Effector memory CD4-positive, alpha-beta T cell (primary cell): ENCODE measurements around the gene SMIM35.

Experiments
- DNase-seq, 3 donors: peaks; one replicate each; pipeline ENCODE4 v3.0.0-alpha.2; 2020
- H3K27ac ChIP-seq: 2 replicates; pipeline ENCODE4 v1.7.0; 2013; ENCODE audit warnings: mild to moderate bottlenecking, low read length, moderate library complexity; ENCODE audit not compliant: insufficient read depth, poor library complexity, severe bottlenecking
- H3K27me3 ChIP-seq: replicated peaks from 2 replicates; pipeline ENCODE4 v1.7.0; 2013; ENCODE audit warnings: mild to moderate bottlenecking, low read length; ENCODE audit not compliant: insufficient read depth, control insufficient read depth, poor library complexity, severe bottlenecking
- H3K36me3 ChIP-seq: 2 replicates; pipeline ENCODE4 v1.7.0; 2013; ENCODE audit warnings: mild to moderate bottlenecking, low read length, moderate library complexity; ENCODE audit not compliant: control insufficient read depth, insufficient read depth
- H3K4me1 ChIP-seq: 2 replicates; pipeline ENCODE4 v1.7.0; 2013; ENCODE audit warnings: low read length, mild to moderate bottlenecking; ENCODE audit not compliant: control insufficient read depth, insufficient read depth, poor library complexity, severe bottlenecking
- H3K4me3 ChIP-seq: 2 replicates; pipeline ENCODE4 v1.7.0; 2013; ENCODE audit warnings: low read length, low read depth, mild to moderate bottlenecking; ENCODE audit not compliant: insufficient read depth, poor library complexity, severe bottlenecking
- H3K9me3 ChIP-seq: 2 replicates; pipeline ENCODE4 v1.7.0; 2013; ENCODE audit warnings: mild to moderate bottlenecking, low read length, moderate library complexity; ENCODE audit not compliant: control insufficient read depth

Gene SMIM35

DNA sequence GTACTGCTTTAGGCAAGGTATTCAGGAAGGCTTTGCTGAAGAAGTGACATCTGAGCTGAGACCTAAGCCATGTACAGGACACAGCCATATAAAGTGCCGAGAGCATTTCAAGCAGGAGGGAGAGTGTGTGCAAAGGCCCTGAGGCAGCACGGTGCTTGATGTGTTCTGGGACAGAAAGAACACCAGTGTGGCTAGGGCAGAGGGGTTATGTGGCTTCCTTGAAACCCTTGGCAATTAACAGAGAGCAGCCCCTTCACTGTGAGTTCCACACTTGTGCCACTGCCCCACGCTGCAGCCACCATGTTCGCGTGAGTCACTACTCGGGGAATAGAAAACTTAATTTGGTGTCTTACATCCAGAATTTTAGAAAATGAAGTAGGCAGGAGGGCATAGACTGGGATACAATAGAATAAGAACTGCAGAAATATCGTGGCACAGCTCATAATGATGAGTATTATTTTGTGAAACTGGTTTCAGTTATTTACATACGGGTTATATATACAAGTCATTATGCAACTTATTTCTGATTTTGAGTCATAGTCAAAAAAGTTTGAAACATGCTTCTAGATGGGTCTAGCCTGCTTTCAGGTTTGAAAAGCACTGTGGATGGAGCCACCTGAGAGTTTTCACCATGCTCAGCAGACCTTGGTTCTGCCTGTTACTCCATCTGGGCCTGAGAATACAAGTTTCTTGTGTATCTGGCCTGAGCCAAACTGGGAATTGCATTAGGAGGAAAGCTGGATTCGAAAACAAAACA is 88.8 kb downstream of the SMIM35 start:
- H3K9me3 ChIP-seq: no peaks in the 10 kb centered on the region
- H3K4me1 ChIP-seq: peaks cover 85% of the 10 kb centered on the region
- H3K27me3 ChIP-seq: no peaks in the 10 kb centered on the region
- H3K27ac ChIP-seq: peak overlapping the region; percentile 29
- DNase-seq: no peak
- peaks cover 74% of the 10 kb centered on the region for H3K36me3 ChIP-seq
- no peak overlapping the region for H3K4me3 ChIP-seq

DNA sequence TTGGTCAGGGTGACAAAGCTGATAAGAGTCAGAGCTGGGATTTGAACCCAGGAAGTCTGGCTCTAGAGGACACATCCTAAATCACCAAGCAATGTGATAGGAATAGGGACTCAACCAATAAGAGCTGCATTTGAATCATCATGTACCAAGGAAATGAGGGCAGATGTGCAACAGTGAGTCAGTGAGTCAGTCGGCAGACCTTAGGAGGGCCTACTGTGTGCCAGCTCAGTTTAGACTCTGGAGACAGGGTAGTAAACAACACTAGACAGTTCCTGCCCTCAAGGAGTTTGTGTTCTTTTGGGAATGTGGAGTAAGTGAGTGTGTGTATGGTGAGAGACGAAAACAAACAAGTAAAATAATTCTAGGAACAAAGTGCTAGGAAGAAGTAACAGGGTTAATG is 89.4 kb downstream of the SMIM35 start:
- no peaks in the 10 kb centered on the region for H3K27me3 ChIP-seq
- peak overlapping the region; percentile 29 for H3K27ac ChIP-seq
- H3K36me3 ChIP-seq: peaks cover 80% of the 10 kb centered on the region
- DNase-seq: no peak
- H3K4me3 ChIP-seq: no peak overlapping the region
- H3K9me3 ChIP-seq: no peaks in the 10 kb centered on the region
- H3K4me1 ChIP-seq: peaks cover 85% of the 10 kb centered on the region

DNA sequence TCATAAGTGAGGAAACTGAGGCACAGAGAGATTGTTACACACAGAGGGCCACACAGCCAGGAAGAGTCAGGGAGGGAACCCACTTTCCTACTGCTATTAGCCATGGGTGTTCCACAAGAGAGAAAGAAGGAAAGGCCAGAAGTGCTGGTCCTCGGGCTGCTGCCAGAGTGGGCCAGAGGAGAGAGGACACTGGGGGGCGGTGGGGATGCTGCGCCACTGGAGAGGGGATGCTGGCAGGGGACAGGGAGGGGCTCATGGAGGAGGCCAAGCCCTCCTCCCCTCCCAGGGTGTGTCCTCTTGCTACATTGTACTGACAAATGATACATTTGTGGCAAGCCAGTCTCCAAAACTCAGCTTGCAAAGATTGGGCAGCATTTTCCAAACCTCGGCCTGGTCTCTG is 90.7 kb downstream of the SMIM35 start:
- H3K9me3 ChIP-seq: no peaks in the 10 kb centered on the region
- no peaks in the 10 kb centered on the region for H3K27me3 ChIP-seq
- H3K27ac ChIP-seq: peak overlapping the region; percentile 39
- no peak overlapping the region for H3K4me3 ChIP-seq
- H3K36me3 ChIP-seq: peaks cover 92% of the 10 kb centered on the region
- no peak for DNase-seq
- peaks cover 83% of the 10 kb centered on the region for H3K4me1 ChIP-seq

DNA sequence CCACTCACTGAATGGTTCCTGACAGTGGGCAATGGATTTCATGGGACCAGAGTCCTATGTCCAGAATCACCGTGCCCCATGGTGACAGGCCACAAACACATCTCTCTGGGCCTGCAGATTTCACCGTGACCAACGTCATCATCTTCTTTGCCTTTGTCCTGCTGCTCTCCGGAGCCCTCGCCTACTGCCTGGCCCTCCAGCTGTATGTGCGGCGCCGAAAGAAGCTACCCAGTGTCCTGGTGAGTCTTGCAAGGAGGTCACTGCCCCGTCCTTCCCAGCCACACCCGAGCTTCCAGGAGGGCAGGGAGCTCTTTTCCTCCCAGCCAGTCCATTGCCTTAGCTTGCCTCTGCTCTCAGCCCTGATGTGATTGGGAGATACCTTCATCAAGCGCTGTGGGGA is 91.3 kb downstream of the SMIM35 start:
- no peak for DNase-seq
- no peak overlapping the region for H3K4me3 ChIP-seq
- H3K4me1 ChIP-seq: peaks cover 83% of the 10 kb centered on the region
- no peaks in the 10 kb centered on the region for H3K27me3 ChIP-seq
- peak overlapping the region; percentile 39 for H3K27ac ChIP-seq
- no peaks in the 10 kb centered on the region for H3K9me3 ChIP-seq
- peaks cover 95% of the 10 kb centered on the region for H3K36me3 ChIP-seq

DNA sequence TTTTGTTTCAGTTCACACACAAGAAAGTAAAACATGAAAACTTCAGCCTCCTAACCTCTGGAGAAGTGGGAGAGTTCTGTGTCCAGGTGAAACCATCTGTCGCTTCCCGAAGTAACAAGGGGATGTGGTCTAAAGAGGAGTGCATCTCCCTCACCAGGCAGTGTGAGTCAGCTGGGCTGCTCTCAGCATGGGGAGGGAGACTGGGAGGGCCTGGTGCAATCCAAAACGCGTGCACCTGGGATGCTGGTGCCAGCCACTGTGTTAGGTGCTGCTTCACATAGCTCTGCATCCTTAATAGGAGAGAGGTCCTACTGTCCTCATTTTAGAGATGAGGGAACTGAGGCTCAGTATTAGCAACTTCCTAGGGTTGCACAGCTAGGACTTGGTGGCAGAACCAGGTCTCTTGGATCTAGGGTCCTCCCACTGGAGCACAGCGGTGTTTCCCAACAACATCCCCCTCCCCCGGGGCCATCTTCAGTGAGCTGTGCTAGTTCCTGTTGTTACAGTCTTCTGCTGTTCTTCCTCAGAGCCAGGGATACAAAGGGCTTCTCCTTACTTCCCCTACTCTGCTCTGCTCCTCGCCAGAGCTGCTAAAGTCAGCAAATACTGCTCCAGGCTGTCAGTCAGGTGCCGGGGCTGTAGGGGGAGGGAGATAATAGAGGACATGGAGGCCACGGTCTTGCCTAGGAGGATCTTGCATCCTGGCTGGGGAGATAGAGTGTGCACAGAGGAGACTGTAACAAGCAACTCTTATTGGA is 92.6 kb downstream of the SMIM35 start:
- Histone ChIP-seq H3K4me3 (peak overlapping the region; percentile 33), H3K27me3 (no peaks in the 10 kb centered on the region), H3K9me3 (no peaks in the 10 kb centered on the region), H3K4me1 (peaks cover 79% of the 10 kb centered on the region), H3K36me3 (peaks cover 95% of the 10 kb centered on the region), H3K27ac (peak overlapping the region; percentile 39)
- DNase-seq: no peak

DNA sequence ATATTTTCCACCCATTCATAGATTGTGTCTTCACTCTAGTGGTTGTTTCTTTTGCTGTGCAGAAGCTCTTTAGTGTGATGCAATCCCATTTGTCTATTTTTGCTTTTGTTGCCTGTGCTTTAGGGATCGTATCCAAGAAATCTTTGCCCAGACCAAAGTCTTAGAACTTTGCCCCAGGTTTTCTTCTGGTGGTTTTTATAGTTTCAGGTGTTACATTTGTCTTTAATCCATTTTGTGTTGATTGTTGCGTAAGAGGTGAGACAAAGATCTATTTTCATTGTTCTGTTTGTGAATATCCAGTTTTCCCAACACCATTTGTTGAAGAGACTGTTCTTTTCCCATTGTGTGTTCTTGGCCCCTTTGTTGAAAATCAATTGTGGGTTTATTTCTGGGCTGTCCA is 94.1 kb downstream of the SMIM35 start:
- H3K4me3 ChIP-seq: peak overlapping the region; percentile 33
- peaks cover 80% of the 10 kb centered on the region for H3K4me1 ChIP-seq
- H3K27me3 ChIP-seq: no peaks in the 10 kb centered on the region
- no peak for DNase-seq
- H3K9me3 ChIP-seq: no peaks in the 10 kb centered on the region
- peaks cover 96% of the 10 kb centered on the region for H3K36me3 ChIP-seq
- peak overlapping the region; percentile 39 for H3K27ac ChIP-seq

DNA sequence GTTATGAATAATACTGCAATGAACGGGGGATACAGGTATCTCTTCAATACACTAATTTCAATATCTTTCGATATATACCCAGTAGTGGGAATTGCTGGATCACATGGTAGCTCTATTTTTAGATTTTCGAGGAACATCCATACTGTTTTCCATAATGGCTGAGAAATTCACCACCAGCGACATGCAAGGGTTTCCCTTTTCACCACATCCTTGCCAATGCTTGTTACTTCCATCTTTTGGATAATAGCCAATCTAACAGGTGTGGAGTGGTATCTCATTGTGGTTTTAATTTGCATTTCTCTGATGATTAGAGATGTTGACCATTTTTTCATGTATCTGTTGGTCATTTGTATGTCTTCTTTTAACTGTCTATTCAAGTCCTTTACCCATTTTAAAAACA is 94.6 kb downstream of the SMIM35 start:
- Histone ChIP-seq H3K36me3 (peaks cover 93% of the 10 kb centered on the region), H3K9me3 (no peaks in the 10 kb centered on the region), H3K4me1 (peaks cover 80% of the 10 kb centered on the region), H3K27ac (peak overlapping the region; percentile 39), H3K4me3 (peak overlapping the region; percentile 33), H3K27me3 (no peaks in the 10 kb centered on the region)
- DNase-seq: no peak

DNA sequence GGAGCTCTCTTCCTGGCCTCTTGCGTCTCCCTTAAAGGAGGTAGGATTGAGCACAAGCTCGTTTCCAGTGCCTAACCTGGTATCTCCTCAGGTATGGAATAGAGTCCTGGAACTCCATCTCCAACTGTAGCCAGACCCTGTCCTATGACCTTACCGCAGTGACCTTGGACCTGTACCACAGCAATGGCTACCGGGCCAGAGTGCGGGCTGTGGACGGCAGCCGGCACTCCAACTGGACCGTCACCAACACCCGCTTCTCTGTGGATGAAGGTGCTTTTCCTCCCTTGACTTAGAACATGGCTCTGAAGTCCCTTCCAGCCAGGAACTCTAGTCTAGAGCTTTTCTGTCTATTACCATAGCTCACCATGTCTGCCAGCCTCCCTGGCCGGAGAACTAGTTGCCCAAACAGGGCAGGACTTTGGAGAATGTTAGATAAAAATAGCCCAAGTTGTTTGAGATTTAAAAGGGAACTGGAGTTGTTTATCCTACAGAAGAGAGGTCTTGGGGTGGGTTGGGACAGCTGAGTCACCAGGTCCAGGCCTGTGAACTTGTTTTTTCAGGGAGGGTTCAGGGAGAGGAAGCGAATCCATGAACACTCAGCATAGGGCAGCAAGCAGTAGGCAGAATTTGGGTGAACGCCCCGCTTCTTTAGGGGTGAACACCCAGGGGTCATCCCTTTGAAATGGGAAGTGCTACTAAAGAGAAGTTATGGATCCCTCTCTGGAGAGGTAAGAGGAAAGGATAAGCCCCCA is 97.2 kb downstream of the SMIM35 start:
- Histone ChIP-seq H3K27ac (peak overlapping the region; percentile 94), H3K36me3 (peaks cover 67% of the 10 kb centered on the region), H3K9me3 (no peaks in the 10 kb centered on the region), H3K27me3 (no peaks in the 10 kb centered on the region), H3K4me3 (peak overlapping the region; percentile 78), H3K4me1 (peaks cover 72% of the 10 kb centered on the region)
- DNase-seq: no peak

DNA sequence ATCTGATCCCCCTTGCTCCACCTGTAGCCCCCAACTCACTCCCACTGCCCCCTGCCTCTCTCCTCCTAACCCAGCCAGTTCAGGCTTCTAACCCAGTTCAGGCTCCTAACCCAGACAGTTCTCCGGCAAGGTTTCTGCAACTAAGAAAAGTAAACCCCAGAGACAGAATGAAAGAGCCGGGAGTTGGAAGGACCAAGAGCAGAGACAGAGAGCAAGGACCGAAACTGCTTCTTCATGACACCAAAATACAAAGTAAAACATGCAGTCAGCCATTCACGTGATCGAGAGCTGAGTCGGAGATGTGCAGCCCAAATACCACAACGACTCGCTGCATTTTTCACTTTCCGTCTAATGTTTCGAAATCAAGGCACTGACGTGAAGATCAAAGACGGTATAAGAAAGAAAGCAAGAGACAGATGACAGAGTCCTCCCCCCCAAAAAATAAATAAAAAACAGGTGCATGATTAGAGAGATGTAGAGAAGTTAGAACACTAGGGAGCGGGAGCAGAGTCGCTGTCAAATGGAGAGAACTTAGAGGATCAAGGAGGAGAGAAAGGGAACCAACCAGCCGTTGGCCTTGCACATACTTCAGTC is 99.7 kb downstream of the SMIM35 start:
- Histone ChIP-seq H3K4me1 (peaks cover 51% of the 10 kb centered on the region), H3K4me3 (peak overlapping the region; percentile 78), H3K36me3 (peaks cover 42% of the 10 kb centered on the region), H3K27me3 (no peaks in the 10 kb centered on the region), H3K9me3 (no peaks in the 10 kb centered on the region), H3K27ac (peak overlapping the region; percentile 94)
- peak; percentile 28 to 56 (median 40) for DNase-seq
